GM21447 (cell line): ENCODE measurements around the gene ENTPD1.
"Not testable (repeated sequence)": the region's sequence is repeated elsewhere in the genome, so short reads cannot be mapped to it uniquely, and the experiment has no call there.

ENCODE experiments used
- ATAC-seq: cut with Tn5 transposase; IDR thresholded peaks from one replicate; pipeline ENCODE4 v1.9.1; 2021; ENCODE audit not compliant: unreplicated experiment

Gene ENTPD1

GRCh38 chr10:95909561-95909960 lies 153.6 kb downstream of the ENTPD1 start:
- ATAC-seq, result no peak

- not testable (repeated sequence) for ATAC-seq
Observed at GRCh38 chr10:95916039-95916438, 160.1 kb downstream of the ENTPD1 start.
